Mesenchymal stem cell (in vitro differentiated cells and primary cell): Measurements from ENCODE around the gene AIPL1. TPM values are rescaled to one million over a fixed set of nuclear protein-coding genes. Genes with fewer than 3 reads are reported as not detected.
"Not testable (repeated sequence)": the region's sequence is repeated elsewhere in the genome, so short reads cannot be mapped to it uniquely, and the experiment has no call there.

ENCODE experiments used
- DNase-seq: peaks from one replicate; pipeline ENCODE4 v3.0.0-alpha.2; 2013
- H2AFZ ChIP-seq: one replicate; pipeline ENCODE4 v1.6.1; 2013; ENCODE audit warnings: low read depth, mild to moderate bottlenecking, control low read depth, inconsistent platforms, low read length, moderate library complexity
- H2AK5ac ChIP-seq: 2 replicates; pipeline ENCODE4 v1.6.1; 2013; ENCODE audit warnings: low read length, moderate library complexity, mild to moderate bottlenecking, inconsistent platforms; ENCODE audit not compliant: severe bottlenecking
- H2BK120ac ChIP-seq: one replicate; pipeline ENCODE4 v1.6.1; 2013; ENCODE audit warnings: low read depth, mild to moderate bottlenecking, inconsistent platforms, low read length, moderate library complexity
- H2BK12ac ChIP-seq, 2 experiments: one replicate each; pipeline ENCODE4 v1.6.1; 2013; ENCODE audit warnings: inconsistent platforms in 2 of 2, low read length in 2 of 2, mild to moderate bottlenecking in 2 of 2, moderate library complexity in 2 of 2, control low read depth in 1 of 2
- H2BK15ac ChIP-seq: one replicate; pipeline ENCODE4 v1.6.1; 2013; ENCODE audit warnings: mild to moderate bottlenecking, low read depth, inconsistent platforms; ENCODE audit not compliant: poor library complexity, severe bottlenecking
- H2BK5ac ChIP-seq: 2 replicates; pipeline ENCODE4 v1.6.1; 2013; ENCODE audit warnings: low read depth, mild to moderate bottlenecking, low read length, control low read depth, inconsistent platforms; ENCODE audit not compliant: poor library complexity, severe bottlenecking
- H3K14ac ChIP-seq, 2 experiments: one replicate each; pipeline ENCODE4 v1.6.1; 2013; ENCODE audit warnings: inconsistent platforms in 2 of 2, low read length in 2 of 2, control low read depth in 1 of 2, mild to moderate bottlenecking in 1 of 2, moderate library complexity in 1 of 2
- H3K18ac ChIP-seq, 2 experiments: one replicate each; pipeline ENCODE4 v1.6.1; 2013; ENCODE audit warnings: inconsistent platforms in 2 of 2, low read length in 2 of 2, control low read depth in 1 of 2, low read depth in 1 of 2, mild to moderate bottlenecking in 1 of 2
- H3K23ac ChIP-seq, 2 experiments: one replicate each; pipeline ENCODE4 v1.6.1; 2013; ENCODE audit warnings: inconsistent platforms in 2 of 2, low read length in 2 of 2, mild to moderate bottlenecking in 2 of 2, moderate library complexity in 2 of 2, control low read depth in 1 of 2
- H3K27ac ChIP-seq: 2 replicates; pipeline ENCODE4 v1.5.1; 2013; ENCODE audit warnings: mild to moderate bottlenecking, moderate library complexity, low read length, control low read depth, inconsistent platforms; ENCODE audit not compliant: poor library complexity, severe bottlenecking
- H3K27me3 ChIP-seq, 2 experiments: 2 replicates each; pipeline versions ENCODE4 v1.6.1 to v1.7.0; 2013; ENCODE audit warnings: low read length in 2 of 2, mild to moderate bottlenecking in 2 of 2, moderate library complexity in 2 of 2, control low read depth in 1 of 2, inconsistent platforms in 1 of 2; ENCODE audit not compliant: control insufficient read depth in 1 of 2, insufficient read depth in 1 of 2
- H3K36me3 ChIP-seq, 2 experiments: 2 replicates each; pipeline versions ENCODE4 v1.6.1 to v1.7.0; 2013; ENCODE audit warnings: low read length in 2 of 2, control low read depth in 1 of 2, inconsistent platforms in 1 of 2, low read depth in 1 of 2, mild to moderate bottlenecking in 1 of 2; ENCODE audit not compliant: insufficient read depth in 2 of 2, control insufficient read depth in 1 of 2
- H3K4ac ChIP-seq, 2 experiments: one replicate each; pipeline ENCODE4 v1.6.1; 2013; ENCODE audit warnings: inconsistent platforms in 2 of 2, low read length in 2 of 2, mild to moderate bottlenecking in 2 of 2, moderate library complexity in 2 of 2, control low read depth in 1 of 2, low read depth in 1 of 2
- H3K4me1 ChIP-seq: 2 replicates; pipeline ENCODE4 v1.6.1; 2013; ENCODE audit warnings: low read depth, low read length, control low read depth; ENCODE audit not compliant: control insufficient read depth, insufficient read depth
- H3K4me2 ChIP-seq: 2 replicates; pipeline ENCODE4 v1.6.1; 2013; ENCODE audit warnings: low read length, mild to moderate bottlenecking, inconsistent platforms; ENCODE audit not compliant: poor library complexity, severe bottlenecking
- H3K4me3 ChIP-seq, 2 experiments: 2 replicates each; pipeline versions ENCODE4 v1.5.1 to v1.7.0; 2013; ENCODE audit warnings: low read length in 2 of 2, mild to moderate bottlenecking in 2 of 2, control low read depth in 1 of 2, low read depth in 1 of 2; ENCODE audit not compliant: insufficient read depth in 1 of 2
- H3K79me1 ChIP-seq: replicated peaks from 2 replicates; pipeline ENCODE4 v1.6.1; 2013; ENCODE audit warnings: mild to moderate bottlenecking, control low read depth, low read length, inconsistent platforms; ENCODE audit not compliant: poor library complexity, severe bottlenecking
- H3K9ac ChIP-seq: 2 replicates; pipeline ENCODE4 v1.7.0; 2013; ENCODE audit warnings: mild to moderate bottlenecking, low read length, moderate library complexity
- H3K9me3 ChIP-seq: 2 replicates; pipeline ENCODE4 v1.7.0; 2013; ENCODE audit warnings: mild to moderate bottlenecking, low read length; ENCODE audit not compliant: control insufficient read depth
- H4K8ac ChIP-seq: one replicate; pipeline ENCODE4 v1.6.1; 2013; ENCODE audit warnings: inconsistent platforms, mild to moderate bottlenecking, low read length, moderate library complexity
- H4K91ac ChIP-seq: one replicate; pipeline ENCODE4 v1.6.1; 2013; ENCODE audit warnings: mild to moderate bottlenecking, low read length, inconsistent platforms
- WGBS: methylation state at CpG from one replicate; pipeline ENCODE4 v1.1.7; 2013; ENCODE audit warnings: mixed read lengths; 5-methylcytosine and 5-hydroxymethylcytosine counted together
- polyA plus RNA-seq, 2 experiments: library from polyadenylated mRNA; stranded (reverse); fragments of 200-250 nt; gene quantifications; one replicate each; pipeline ENCODE4 v1.2.3, GENCODE V29; 2013

Gene AIPL1, protein sequence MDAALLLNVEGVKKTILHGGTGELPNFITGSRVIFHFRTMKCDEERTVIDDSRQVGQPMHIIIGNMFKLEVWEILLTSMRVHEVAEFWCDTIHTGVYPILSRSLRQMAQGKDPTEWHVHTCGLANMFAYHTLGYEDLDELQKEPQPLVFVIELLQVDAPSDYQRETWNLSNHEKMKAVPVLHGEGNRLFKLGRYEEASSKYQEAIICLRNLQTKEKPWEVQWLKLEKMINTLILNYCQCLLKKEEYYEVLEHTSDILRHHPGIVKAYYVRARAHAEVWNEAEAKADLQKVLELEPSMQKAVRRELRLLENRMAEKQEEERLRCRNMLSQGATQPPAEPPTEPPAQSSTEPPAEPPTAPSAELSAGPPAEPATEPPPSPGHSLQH
- polyA plus RNA-seq (2013, experiment 1 of 2): not detected
- not detected for polyA plus RNA-seq (2013, experiment 2 of 2)

DNA sequence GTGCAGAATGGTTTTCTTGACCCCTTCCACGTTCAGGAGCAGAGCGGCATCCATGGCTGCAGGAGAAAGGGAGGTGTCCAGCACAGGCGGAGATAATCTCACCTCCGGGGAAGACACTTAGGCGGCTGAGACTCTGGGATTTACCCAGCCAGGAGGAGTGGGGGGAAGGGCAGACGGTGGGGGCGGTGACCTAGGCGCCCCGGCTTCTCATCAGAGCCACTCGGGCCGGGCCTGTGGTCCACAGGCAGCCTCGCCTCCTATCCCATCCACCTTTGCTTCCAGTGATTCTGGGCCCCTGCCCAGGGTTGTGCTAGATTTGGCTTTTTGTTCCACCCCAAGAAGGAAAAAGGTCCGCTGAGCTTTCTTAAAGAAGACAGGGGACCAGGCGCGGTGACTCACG lies at the start of gene AIPL1:
TSS of gene AIPL1 (minus strand) at position 71 of the 400 bp plus-strand sequence. CDS start at position 54, 17 bp downstream.
- H4K8ac ChIP-seq: no peak within 1 kb of the TSS
- no peak within 1 kb of the TSS for H3K4me3 ChIP-seq
- H2AFZ ChIP-seq: no peak within 1 kb of the TSS
- H3K4ac ChIP-seq: no peak within 1 kb of the TSS
- DNase-seq: no peak
- H2BK12ac ChIP-seq: no peak within 1 kb of the TSS
- no peaks in the 10 kb centered on the region for H3K4me1 ChIP-seq
- H3K14ac ChIP-seq: no peak within 1 kb of the TSS
- no peak within 1 kb of the TSS for H2BK15ac ChIP-seq
- WGBS: 78% methylated on average over 15 of the region's 16 CpGs
- no peak within 1 kb of the TSS for H3K4me2 ChIP-seq
- no peak within 1 kb of the TSS for H4K91ac ChIP-seq
- no peak within 1 kb of the TSS for H2AK5ac ChIP-seq
- peaks cover 7 to 23% of the 10 kb centered on the region in 2 experiments for H3K27me3 ChIP-seq
- H3K27ac ChIP-seq: no peak within 1 kb of the TSS
- no peaks in the 10 kb centered on the region for H3K79me1 ChIP-seq
- no peak within 1 kb of the TSS for H2BK120ac ChIP-seq
- H3K9ac ChIP-seq: no peak within 1 kb of the TSS
- no peaks in the 10 kb centered on the region for H3K36me3 ChIP-seq
- no peak within 1 kb of the TSS for H3K18ac ChIP-seq
- H3K23ac ChIP-seq: no peak within 1 kb of the TSS
- no peaks in the 10 kb centered on the region for H3K9me3 ChIP-seq
- no peak within 1 kb of the TSS for H2BK5ac ChIP-seq

DNA sequence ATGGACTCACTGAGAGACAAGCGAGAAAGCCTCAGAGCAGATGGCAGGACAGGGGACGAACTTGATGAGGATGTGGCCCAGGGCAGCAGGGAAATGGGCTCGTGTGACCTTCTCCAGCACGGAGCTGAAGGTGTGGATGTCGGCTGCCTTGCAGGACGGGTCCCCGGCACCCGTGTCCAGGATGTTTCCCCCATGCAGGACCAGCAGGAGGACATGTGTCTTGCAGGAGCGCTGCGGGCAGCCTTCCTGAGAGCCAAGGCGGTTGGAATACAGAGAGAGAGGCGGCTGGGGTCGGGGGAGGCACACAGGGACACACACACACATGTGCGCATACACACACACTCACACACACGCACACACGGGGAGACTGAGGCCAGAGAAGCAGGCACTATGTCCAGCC lies 48.6 kb upstream of the AIPL1 start:
- no peak overlapping the region for H2BK5ac ChIP-seq
- H3K27ac ChIP-seq: no peak overlapping the region
- H3K4me3 ChIP-seq: no peak overlapping the region
- H4K8ac ChIP-seq: no peak overlapping the region
- no peak overlapping the region for H3K18ac ChIP-seq
- no peak overlapping the region for H4K91ac ChIP-seq
- no peak for DNase-seq
- peak overlapping the region in 1 of 2 experiments; percentile 12 for H3K14ac ChIP-seq
- H3K27me3 ChIP-seq: peaks cover 54 to 56% of the 10 kb centered on the region in 2 experiments
- H2AFZ ChIP-seq: no peak overlapping the region
- no peaks in the 10 kb centered on the region for H3K9me3 ChIP-seq
- no peaks in the 10 kb centered on the region for H3K36me3 ChIP-seq
- H2BK12ac ChIP-seq: no peak overlapping the region
- no peak overlapping the region for H2AK5ac ChIP-seq
- H3K79me1 ChIP-seq: no peaks in the 10 kb centered on the region
- no peak overlapping the region for H3K4ac ChIP-seq
- no peak overlapping the region for H3K9ac ChIP-seq
- H3K4me1 ChIP-seq: no peaks in the 10 kb centered on the region
- H3K4me2 ChIP-seq: no peak overlapping the region
- no peak overlapping the region for H3K23ac ChIP-seq
- no peak overlapping the region for H2BK15ac ChIP-seq
- H2BK120ac ChIP-seq: no peak overlapping the region
- WGBS: 89% methylated on average over 15 of the region's 16 CpGs

DNA sequence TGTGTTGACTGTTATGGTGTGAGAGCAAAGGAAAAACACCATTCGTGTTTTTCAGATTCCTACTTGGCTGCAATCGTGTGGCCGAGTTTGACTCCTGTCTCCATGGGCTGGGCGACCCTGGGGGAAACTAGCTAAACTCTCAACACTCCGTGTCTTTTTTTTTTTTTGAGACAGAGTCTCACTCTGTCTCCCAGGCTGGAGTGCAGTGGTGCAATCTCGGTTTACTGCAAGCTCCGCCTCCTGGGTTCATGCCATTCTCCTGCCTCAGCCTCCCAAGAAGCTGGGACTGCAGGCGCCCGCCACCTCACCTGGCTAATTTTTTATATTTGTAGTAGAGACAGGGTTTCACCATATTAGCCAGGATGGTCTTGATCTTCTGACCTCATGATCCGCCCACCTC lies 47.9 kb upstream of the AIPL1 start:
- H3K27me3 ChIP-seq: peaks cover 52 to 55% of the 10 kb centered on the region in 2 experiments
- not testable (repeated sequence) for H2BK12ac ChIP-seq, H4K8ac ChIP-seq, H2AFZ ChIP-seq, H3K18ac ChIP-seq, H2BK5ac ChIP-seq, H3K79me1 ChIP-seq, H2BK120ac ChIP-seq, H3K4me3 ChIP-seq, DNase-seq, H3K4ac ChIP-seq, H3K9me3 ChIP-seq, H4K91ac ChIP-seq, H2BK15ac ChIP-seq, H3K36me3 ChIP-seq, H2AK5ac ChIP-seq, H3K4me1 ChIP-seq, H3K23ac ChIP-seq, H3K4me2 ChIP-seq, H3K27ac ChIP-seq, H3K9ac ChIP-seq, H3K14ac ChIP-seq
- WGBS: 76% methylated on average over 8 of the region's 10 CpGs

DNA sequence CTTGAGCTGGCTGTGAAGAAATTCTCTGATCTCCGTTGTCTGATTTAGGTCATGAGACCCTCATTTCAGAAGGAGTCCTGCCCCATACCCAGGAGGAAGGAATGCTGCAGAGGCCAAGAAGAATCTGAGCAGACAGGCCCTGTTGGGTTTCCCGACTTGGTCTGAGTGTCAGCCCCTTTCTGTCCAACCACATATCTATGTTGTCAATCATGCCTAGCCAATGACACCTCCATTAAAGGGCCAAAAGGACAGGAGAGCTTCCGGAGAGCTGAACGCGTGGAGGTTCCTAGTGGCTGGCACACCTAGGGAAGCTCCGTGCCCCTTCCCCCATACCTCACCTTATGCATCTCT lies 47.2 kb upstream of the AIPL1 start:
- Histone ChIP-seq H3K9me3 (no peaks in the 10 kb centered on the region), H4K91ac (no peak overlapping the region), H2BK120ac (no peak overlapping the region), H3K4me1 (no peaks in the 10 kb centered on the region), H3K4me3 (no peak overlapping the region), H3K36me3 (no peaks in the 10 kb centered on the region), H3K18ac (no peak overlapping the region), H2BK15ac (no peak overlapping the region), H4K8ac (no peak overlapping the region), H3K23ac (no peak overlapping the region), H3K79me1 (no peaks in the 10 kb centered on the region), H2AK5ac (no peak overlapping the region), H3K27ac (no peak overlapping the region), H3K14ac (no peak overlapping the region), H3K4me2 (no peak overlapping the region), H2AFZ (no peak overlapping the region), H2BK12ac (no peak overlapping the region), H3K4ac (no peak overlapping the region), H3K9ac (no peak overlapping the region), H2BK5ac (no peak overlapping the region), H3K27me3 (peaks cover 53 to 55% of the 10 kb centered on the region in 2 experiments)
- no peak for DNase-seq
- 92% methylated on average over 6 of the region's 6 CpGs for WGBS
